Measurements from ENCODE around the gene RNF217. TPM values are rescaled to one million over a fixed set of nuclear protein-coding genes. Genes with fewer than 3 reads are reported as not detected.

The RNF217 gene
- total and polyA plus RNA-seq, 2 of the 8 experiments (the other 6 are each of a cell fraction or from before 2014, with no cell fraction given) = 2.0 to 8.9 TPM

GRCh38 chr6:125008261-125008703 lies 46.0 kb downstream of the RNF217 start:
- H3K79me2 ChIP-seq (ENCODE audit: control insufficient read depth in 1 of 2, insufficient read depth in 2 of 2, low read length in 2 of 2) = no peaks in the 10 kb centered on the region
- H4K20me1 ChIP-seq (replicated peaks in 1 of 2; ENCODE audit: control insufficient read depth in 1 of 2, insufficient read depth in 2 of 2, low read length in 2 of 2) = no peaks in the 10 kb centered on the region
- CTCF ChIA-PET (ENCODE audit: partially characterized antibody) = no interaction called here
- POLR2A ChIA-PET (ENCODE audit: partially characterized antibody) = no interaction called here
- no peak overlapping the region for H3K4ac ChIP-seq (replicated peaks; ENCODE audit: insufficient read length, low read depth, low read length)
- H3K4me2 ChIP-seq (ENCODE audit: insufficient read depth in 1 of 2, low read depth in 2 of 2, low read length in 2 of 2) = no peak overlapping the region
- H3K4me3 ChIP-seq (ENCODE audit: extremely low read depth in 1 of 4, insufficient read depth in 2 of 4, low read depth in 3 of 4, low read length in 4 of 4) = no peak overlapping the region
- H3K23ac ChIP-seq (ENCODE audit: insufficient read length) = no peak overlapping the region
- H3K56ac ChIP-seq (replicated peaks; ENCODE audit: insufficient read length, low read depth, low read length) = no peak overlapping the region
- H3K14ac ChIP-seq (ENCODE audit: insufficient read length) = no peak overlapping the region
- TF ChIP-seq RBBP5 (IDR thresholded peaks at IDR 0.05; ENCODE audit: borderline replicate concordance, low read depth, low read length) (no peak), BRCA1 (IDR thresholded peaks at IDR 0.05; ENCODE audit: low read depth, low read length) (no peak)
- H2BK20ac ChIP-seq (ENCODE audit: low read length) = no peak overlapping the region
- no peak overlapping the region for H4K91ac ChIP-seq (replicated peaks; ENCODE audit: insufficient read length, low read length)
- H3K79me1 ChIP-seq (ENCODE audit: low read depth, low read length) = no peaks in the 10 kb centered on the region
- H3K36me3 ChIP-seq (ENCODE audit: control insufficient read depth in 2 of 4, insufficient read depth in 4 of 4, low read length in 3 of 4) = no peaks in the 10 kb centered on the region
- no peak overlapping the region for H2BK120ac ChIP-seq (replicated peaks; ENCODE audit: low read depth, low read length)
- no peaks in the 10 kb centered on the region for H3K4me1 ChIP-seq (replicated peaks in 1 of 4; ENCODE audit: control insufficient read depth in 3 of 4, insufficient read depth in 4 of 4, low read length in 3 of 4)
- no peaks in the 10 kb centered on the region; the same call in 1 of the 2 replicates for H3K23me2 ChIP-seq (ENCODE audit: low read depth, low read length)
- no peak overlapping the region for H2BK12ac ChIP-seq (ENCODE audit: low read depth, low read length)
- no peak overlapping the region for H3K27ac ChIP-seq (ENCODE audit: low read depth, low read length)
- no peak overlapping the region for H2AK5ac ChIP-seq (ENCODE audit: low read depth, low read length)
- no peak for DNase-seq (ENCODE audit: low read depth in 1 of 2, low spot score in 2 of 2)
- no peak overlapping the region for H2BK5ac ChIP-seq (ENCODE audit: low read depth, low read length)
- H2BK15ac ChIP-seq (ENCODE audit: low read length) = no peak overlapping the region
- H3K18ac ChIP-seq (ENCODE audit: extremely low read depth, low read length) = no peak overlapping the region
- no peak for FAIRE-seq
- no peak overlapping the region for H4K5ac ChIP-seq (ENCODE audit: insufficient read length, low read depth, low read length)
- no peaks in the 10 kb centered on the region for H3K27me3 ChIP-seq (replicated peaks in 1 of 4; ENCODE audit: control insufficient read depth in 3 of 4, extremely low read depth in 1 of 4, insufficient read depth in 3 of 4, low read length in 3 of 4)
- H3K9me3 ChIP-seq (ENCODE audit: insufficient read depth in 2 of 2, low read depth in 1 of 2, low read length in 1 of 2) = no peaks in the 10 kb centered on the region
- no peak overlapping the region for H4K8ac ChIP-seq (ENCODE audit: extremely low read depth, insufficient read depth, low read length)
- H2AFZ ChIP-seq (ENCODE audit: low read length) = no peak overlapping the region
- H3K9ac ChIP-seq (replicated peaks in 1 of 4; ENCODE audit: extremely low read depth in 1 of 4, low read depth in 3 of 4, low read length in 3 of 4) = no peak overlapping the region
- WGBS, 2 experiments (ENCODE audit: extremely low coverage in 1 of 2, insufficient coverage in 1 of 2, insufficient read length in 1 of 2, insufficient replicate concordance in 2 of 2, low coverage in 1 of 2, low lambda C conversion rate in 2 of 2, missing lambda C conversion rate in 1 of 2) = 61% methylated on average over 3 of the region's 3 CpGs; no CpG with 5 or more reads in 1 of the 2 experiments

All from H1 (cell line).